GM13976 (cell line): Measurements from ENCODE around the gene ST6GALNAC5.
"Not testable (repeated sequence)": the region's sequence is repeated elsewhere in the genome, so short reads cannot be mapped to it uniquely, and the experiment has no call there.

ENCODE experiments used
- DNase-seq: peaks from one replicate; pipeline ENCODE4 v3.0.0; 2012; ENCODE audit warnings: low spot score
- in situ Hi-C: fragments of 300-500 bp; cut with MboI; formaldehyde crosslinking; loops from one replicate; pipeline ENCODE4 v1.12.0; 2022; ENCODE audit warnings: low sequenced_read_pairs, mixed read lengths, inconsistent platforms; ENCODE audit not compliant: unreplicated experiment
- TF ChIP-seq, protein P1 (sequence below): IDR thresholded peaks from 2 replicates; pipeline ENCODE4 v1.5.1; 2012; ENCODE audit warnings: borderline replicate concordance, mild to moderate bottlenecking; ENCODE audit not compliant: insufficient read depth; ENCODE audit errors: extremely low read depth, missing control alignments, control extremely low read depth

ST6GALNAC5 gene

DNA sequence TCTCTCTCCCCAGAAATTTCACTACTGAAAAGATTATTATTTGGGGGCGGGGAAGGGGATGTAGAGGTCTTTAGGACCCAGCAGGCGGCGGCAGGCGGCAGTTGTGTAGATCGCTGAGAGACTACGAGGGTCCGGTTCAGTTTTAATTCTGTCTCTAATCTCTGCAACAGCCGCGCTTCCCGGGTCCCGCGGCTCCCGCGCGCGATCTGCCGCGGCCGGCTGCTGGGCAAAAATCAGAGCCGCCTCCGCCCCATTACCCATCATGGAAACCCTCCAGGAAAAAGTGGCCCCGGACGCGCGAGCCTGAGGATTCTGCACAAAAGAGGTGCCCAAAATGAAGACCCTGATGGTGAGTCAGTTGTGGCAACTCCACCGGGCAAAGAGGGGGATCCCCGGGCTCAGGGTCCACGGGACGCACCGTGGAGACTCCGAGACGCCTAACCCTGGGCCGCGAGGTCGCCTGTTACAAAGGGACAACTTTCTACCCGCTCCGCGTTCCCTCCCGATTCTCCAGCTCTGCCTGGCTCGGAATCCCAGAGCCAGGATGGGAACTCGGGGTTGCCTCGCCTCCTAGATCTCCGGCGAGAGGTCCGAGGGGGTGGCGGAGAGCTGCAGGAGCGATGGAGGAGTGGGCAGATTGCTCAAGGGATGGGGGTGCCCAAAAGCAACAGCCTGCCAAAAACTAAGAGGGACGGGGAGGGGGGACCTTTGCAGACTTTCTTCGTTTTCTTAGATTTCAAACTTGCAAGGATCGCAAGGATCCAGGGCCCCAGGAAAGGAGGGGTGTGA, at the start of gene ST6GALNAC5:
TSS of gene ST6GALNAC5 (plus strand) at position 139 of the 789 bp plus-strand sequence.
- TF ChIP-seq, protein P1, sequence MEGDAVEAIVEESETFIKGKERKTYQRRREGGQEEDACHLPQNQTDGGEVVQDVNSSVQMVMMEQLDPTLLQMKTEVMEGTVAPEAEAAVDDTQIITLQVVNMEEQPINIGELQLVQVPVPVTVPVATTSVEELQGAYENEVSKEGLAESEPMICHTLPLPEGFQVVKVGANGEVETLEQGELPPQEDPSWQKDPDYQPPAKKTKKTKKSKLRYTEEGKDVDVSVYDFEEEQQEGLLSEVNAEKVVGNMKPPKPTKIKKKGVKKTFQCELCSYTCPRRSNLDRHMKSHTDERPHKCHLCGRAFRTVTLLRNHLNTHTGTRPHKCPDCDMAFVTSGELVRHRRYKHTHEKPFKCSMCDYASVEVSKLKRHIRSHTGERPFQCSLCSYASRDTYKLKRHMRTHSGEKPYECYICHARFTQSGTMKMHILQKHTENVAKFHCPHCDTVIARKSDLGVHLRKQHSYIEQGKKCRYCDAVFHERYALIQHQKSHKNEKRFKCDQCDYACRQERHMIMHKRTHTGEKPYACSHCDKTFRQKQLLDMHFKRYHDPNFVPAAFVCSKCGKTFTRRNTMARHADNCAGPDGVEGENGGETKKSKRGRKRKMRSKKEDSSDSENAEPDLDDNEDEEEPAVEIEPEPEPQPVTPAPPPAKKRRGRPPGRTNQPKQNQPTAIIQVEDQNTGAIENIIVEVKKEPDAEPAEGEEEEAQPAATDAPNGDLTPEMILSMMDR, result no peak
- peak; percentile 43 for DNase-seq
- in situ Hi-C loops, result no loop called here

GRCh38 chr1:76820028-76820427, 47.3 kb upstream of the ST6GALNAC5 start:
- TF ChIP-seq, protein P1, result no peak
- in situ Hi-C loops, result no loop called here
- DNase-seq, result no peak

DNA sequence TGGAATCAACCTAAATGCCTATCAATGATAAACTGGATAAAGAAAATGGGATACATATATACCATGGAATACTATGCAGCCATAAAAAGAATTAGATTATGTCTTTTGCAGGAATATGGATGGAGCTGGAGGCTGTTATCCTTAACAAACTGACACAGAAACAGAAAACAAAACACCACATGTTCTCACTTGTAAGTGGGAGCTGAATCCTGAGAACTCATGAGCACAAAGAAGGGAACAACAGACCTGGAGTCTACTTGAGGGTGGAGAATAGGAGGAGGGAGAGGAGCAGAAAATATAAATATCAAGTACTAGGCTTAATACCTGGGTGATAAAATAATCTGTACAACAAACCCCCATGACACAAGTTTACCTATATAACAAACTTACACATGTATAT, 44.3 kb upstream of the ST6GALNAC5 start:
- DNase-seq, in situ Hi-C loops: not testable (repeated sequence)

GRCh38 chr1:76824106-76824505, 43.2 kb upstream of the ST6GALNAC5 start:
- TF ChIP-seq, protein P1, result no peak
- in situ Hi-C loops, result no loop called here
- DNase-seq, result no peak

- no peak for DNase-seq
- in situ Hi-C loops, result no loop called here
- TF ChIP-seq, protein P1, result no peak
These were observed 41.0 kb upstream of the ST6GALNAC5 start for GRCh38 chr1:76826072-76826845.

- no peak for DNase-seq
- TF ChIP-seq, protein P1, result no peak
- in situ Hi-C loops, result no loop called here
These were observed 40.2 kb upstream of the ST6GALNAC5 start for GRCh38 chr1:76827066-76827465.

DNA sequence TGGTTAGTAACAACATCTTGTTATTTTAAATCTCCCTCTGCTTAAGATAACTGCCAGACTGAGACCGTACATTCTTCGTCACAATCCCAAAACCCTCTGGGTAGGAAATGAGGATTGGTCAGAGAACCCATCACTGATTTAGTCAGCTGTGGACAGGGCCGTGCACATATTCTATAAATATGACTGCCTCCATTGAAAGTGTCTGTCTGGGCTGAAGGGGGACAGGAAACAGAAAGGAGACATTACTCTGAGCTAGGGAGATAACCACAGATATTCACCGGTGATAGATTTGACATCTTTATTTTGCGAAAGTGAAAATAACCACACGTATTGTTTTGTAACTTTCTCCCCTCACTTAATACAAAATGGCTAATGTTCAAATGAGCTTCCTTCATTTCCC, 36.9 kb upstream of the ST6GALNAC5 start:
- in situ Hi-C loops, result no loop called here
- TF ChIP-seq, protein P1, result no peak
- DNase-seq, result no peak
